GM23248 (cell line): ENCODE results near the gene CSF2.

Experiments
- EZH2 ChIP-seq: fragments of 200-600 bp; sonication (generic); IDR thresholded peaks from 2 replicates; pipeline ENCODE4 v1.6.1; 2018; ENCODE audit warnings: antibody characterized with exemption, mild to moderate bottlenecking; ENCODE audit not compliant: insufficient read depth, poor library complexity, severe bottlenecking
- EZH2phosphoT487 ChIP-seq: fragments of 200-600 bp; sonication (generic); IDR thresholded peaks from 2 replicates; pipeline ENCODE4 v1.6.1; 2018; ENCODE audit warnings: antibody characterized with exemption, moderate library complexity, mild to moderate bottlenecking, low read depth; ENCODE audit not compliant: insufficient read depth

DNA sequence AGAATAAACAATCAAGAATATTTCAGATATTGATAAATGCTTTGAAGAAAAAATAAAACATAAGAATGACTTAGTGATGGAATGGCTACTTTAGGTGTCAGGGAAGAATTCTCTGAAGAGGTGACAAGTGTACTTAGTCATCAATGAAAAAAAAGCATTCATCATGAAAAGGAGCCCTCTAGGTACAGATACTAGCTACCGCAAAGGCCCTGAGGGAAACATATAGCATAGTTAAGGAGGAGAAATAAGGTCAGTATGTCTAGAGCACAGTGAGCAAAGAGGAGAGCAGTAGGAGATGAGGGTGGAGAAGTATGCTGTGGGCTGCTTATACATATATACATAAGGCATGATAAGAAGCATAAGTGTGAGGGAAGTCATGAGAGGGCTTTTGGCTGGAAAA lies 41.8 kb downstream of the CSF2 start:
- no peak for TF ChIP-seq EZH2
- no peak for TF ChIP-seq EZH2phosphoT487
